DMS53 (cell line): ENCODE data around the gene VRK2.
A peak's percentile ranks its signal among the peaks of the same experiment; 100 is the strongest.
"Not testable (repeated sequence)": the region's sequence is repeated elsewhere in the genome, so short reads cannot be mapped to it uniquely, and the experiment has no call there.

Experiments used
- DNase-seq: peaks from one replicate; lab custom pipeline; 2025; lab: John Stamatoyannopoulos, UW

Gene VRK2

GRCh38 chr2:58107803-58108710, 61.5 kb downstream of the VRK2 start:
- DNase-seq, result peak; percentile 39

- DNase-seq, result no peak
Measured at GRCh38 chr2:58109481-58109880, 62.9 kb downstream of the VRK2 start.

- no peak for DNase-seq
Measured at GRCh38 chr2:58110765-58111164, 64.2 kb downstream of the VRK2 start.

- DNase-seq, result not testable (repeated sequence)
Measured at GRCh38 chr2:58113563-58113962, 67.0 kb downstream of the VRK2 start.

GRCh38 chr2:58120626-58121229, 74.1 kb downstream of the VRK2 start:
- no peak for DNase-seq

GRCh38 chr2:58122040-58122439, 75.4 kb downstream of the VRK2 start:
- no peak for DNase-seq

GRCh38 chr2:58122540-58122939, 75.9 kb downstream of the VRK2 start:
- no peak for DNase-seq

- no peak for DNase-seq
Measured at GRCh38 chr2:58127111-58127510, 80.5 kb downstream of the VRK2 start.

- no peak for DNase-seq
Measured at GRCh38 chr2:58130238-58130637, 83.6 kb downstream of the VRK2 start.

GRCh38 chr2:58131191-58132011, 84.8 kb downstream of the VRK2 start:
- peak; percentile 12 for DNase-seq

- no peak for DNase-seq
Measured at GRCh38 chr2:58133395-58133794, 86.8 kb downstream of the VRK2 start.

GRCh38 chr2:58135861-58136260, 89.3 kb downstream of the VRK2 start:
- no peak for DNase-seq

GRCh38 chr2:58137221-58137620, 90.6 kb downstream of the VRK2 start:
- DNase-seq, result no peak

- DNase-seq, result no peak
Measured at GRCh38 chr2:58137856-58138255, 91.2 kb downstream of the VRK2 start.

- no peak for DNase-seq
Measured at GRCh38 chr2:58138396-58139030, 91.9 kb downstream of the VRK2 start.

- DNase-seq, result no peak
Measured at GRCh38 chr2:58140508-58141072, 94.0 kb downstream of the VRK2 start.

- not testable (repeated sequence) for DNase-seq
Measured at GRCh38 chr2:58145769-58146168, 99.2 kb downstream of the VRK2 start.

GRCh38 chr2:58146707-58147106, 100.1 kb downstream of the VRK2 start:
- DNase-seq, result peak; percentile 57

- peak; percentile 83 for DNase-seq
Measured at GRCh38 chr2:58155160-58155778, 108.7 kb downstream of the VRK2 start.

- no peak for DNase-seq
Measured at GRCh38 chr2:58156780-58157179, 110.2 kb downstream of the VRK2 start.

- DNase-seq, result no peak
Measured at GRCh38 chr2:58157754-58158153, 111.1 kb downstream of the VRK2 start.
